GM18520 (cell line): ENCODE results near the gene ZNF507.
A peak's percentile ranks its signal among the peaks of the same experiment; 100 is the strongest.

Source experiments
- ATAC-seq: cut with Tn5 transposase; IDR thresholded peaks from one replicate; pipeline ENCODE4 v1.9.1; 2021; ENCODE audit not compliant: unreplicated experiment

The ZNF507 gene

DNA sequence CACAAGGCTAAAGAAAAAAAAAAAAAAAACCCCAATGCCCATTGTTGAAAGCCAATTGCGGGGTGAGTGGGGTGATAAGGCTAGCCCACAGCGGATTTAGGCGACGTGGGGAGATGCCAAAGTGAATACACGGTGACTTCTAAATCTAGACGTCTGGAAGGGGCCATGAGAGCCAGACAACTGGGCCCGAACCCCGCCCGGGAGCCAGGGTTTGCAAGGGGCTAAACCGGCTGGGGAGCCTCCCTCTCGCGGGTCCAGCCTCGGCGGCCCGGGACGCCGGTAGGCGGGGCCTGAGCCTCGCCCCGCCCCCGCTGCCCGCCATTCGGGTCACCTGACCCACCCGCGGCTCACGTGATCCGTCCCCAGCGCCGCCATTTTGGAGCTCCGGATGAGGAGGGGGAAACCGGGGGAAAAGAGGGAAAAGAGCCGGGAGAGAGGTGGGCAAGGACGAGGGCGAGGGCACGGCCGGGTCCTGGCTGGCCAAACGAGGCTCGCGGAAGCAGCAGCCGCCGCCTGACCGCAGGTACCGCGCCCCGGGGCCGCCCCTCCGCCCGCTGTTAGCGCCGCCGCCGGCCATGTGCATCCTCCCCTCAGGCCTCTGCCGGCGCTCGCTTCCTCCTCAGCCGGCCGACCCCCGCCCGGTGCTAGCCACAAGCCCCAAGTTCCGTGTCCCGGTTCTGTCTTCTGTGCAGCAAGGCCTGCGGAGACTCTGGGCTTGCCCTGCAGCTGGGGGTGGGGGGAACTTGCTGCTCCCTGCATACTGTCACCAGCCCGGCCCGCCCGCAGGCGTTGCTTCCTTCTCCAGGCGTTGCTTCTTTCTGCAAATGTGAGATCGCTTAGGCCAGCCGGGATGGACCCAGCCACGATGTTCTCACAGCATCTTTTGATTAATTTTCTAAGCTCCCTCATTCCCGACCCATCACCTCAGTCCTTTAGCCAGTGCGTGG lies at the start of gene ZNF507:
ZNF507 (plus strand) TSS at position 350 of the 947 bp plus-strand sequence. CDS start 7,221 bp downstream, outside the sequence.
- peak; percentile 62 for ATAC-seq

- no peak for ATAC-seq
Measured at GRCh38 chr19:32296694-32297093, 48.7 kb upstream of the ZNF507 start.

DNA sequence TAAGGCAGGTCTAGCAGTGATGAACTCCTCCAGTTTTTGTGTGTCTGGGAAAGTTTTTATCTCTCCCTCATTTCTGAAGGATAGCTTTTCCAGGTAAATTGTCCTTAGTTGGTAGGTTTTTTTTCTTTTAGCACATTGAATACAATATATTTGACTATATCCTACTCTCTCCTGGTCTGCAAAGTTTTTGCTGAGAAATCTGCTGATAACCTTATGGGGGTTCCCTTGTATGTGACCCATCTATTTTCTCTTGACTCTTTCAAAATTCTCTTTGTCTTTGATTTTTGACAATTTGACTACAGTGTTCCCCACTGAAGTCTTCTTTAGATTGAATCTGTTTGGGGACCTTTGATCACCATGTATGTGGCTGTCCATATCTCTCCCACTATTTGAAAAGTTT lies 42.6 kb upstream of the ZNF507 start:
- no peak for ATAC-seq

GRCh38 chr19:32303193-32303592 lies 42.2 kb upstream of the ZNF507 start:
- ATAC-seq = no peak

DNA sequence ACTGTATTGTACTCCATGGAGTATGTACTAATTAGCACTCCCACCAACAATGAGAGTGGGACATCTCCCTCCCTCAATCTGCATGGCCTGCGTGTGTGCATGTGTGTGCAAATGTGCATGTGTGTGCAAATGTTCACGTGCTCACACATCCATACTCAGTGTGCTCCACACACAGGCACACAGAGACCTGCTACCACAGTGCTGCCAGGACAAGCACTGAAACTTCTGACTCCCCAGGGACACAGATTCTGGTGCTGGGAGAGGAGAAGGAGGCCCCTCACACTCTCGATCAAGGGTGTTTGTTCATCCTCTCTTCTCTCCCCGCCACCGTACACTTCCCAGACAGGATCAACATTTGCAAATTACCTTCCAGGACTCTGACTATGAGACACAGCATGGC lies 37.8 kb upstream of the ZNF507 start:
- no peak for ATAC-seq

GRCh38 chr19:32308431-32309077 lies 36.9 kb upstream of the ZNF507 start:
- no peak for ATAC-seq

- no peak for ATAC-seq
Measured at GRCh38 chr19:32309711-32310390, 35.6 kb upstream of the ZNF507 start.

DNA sequence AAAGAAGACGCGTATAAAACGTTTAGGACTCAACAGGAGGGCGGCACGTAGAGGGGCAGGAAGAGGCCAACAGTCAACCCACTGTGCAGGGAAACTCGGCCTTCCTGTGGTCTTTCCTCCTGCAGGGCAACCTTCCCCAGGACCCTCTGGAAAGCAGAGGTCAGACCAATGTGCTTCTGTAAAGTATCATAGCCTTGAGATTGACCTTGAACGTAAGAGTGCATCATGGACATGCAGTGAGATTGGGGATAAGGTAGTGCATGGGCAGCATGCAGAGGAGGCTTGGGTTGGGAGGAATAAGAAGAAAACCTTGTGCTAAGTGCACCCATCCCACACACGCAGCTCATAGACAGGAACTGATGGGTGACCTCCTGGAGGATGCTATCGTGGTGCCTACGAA lies 34.0 kb upstream of the ZNF507 start:
- no peak for ATAC-seq

DNA sequence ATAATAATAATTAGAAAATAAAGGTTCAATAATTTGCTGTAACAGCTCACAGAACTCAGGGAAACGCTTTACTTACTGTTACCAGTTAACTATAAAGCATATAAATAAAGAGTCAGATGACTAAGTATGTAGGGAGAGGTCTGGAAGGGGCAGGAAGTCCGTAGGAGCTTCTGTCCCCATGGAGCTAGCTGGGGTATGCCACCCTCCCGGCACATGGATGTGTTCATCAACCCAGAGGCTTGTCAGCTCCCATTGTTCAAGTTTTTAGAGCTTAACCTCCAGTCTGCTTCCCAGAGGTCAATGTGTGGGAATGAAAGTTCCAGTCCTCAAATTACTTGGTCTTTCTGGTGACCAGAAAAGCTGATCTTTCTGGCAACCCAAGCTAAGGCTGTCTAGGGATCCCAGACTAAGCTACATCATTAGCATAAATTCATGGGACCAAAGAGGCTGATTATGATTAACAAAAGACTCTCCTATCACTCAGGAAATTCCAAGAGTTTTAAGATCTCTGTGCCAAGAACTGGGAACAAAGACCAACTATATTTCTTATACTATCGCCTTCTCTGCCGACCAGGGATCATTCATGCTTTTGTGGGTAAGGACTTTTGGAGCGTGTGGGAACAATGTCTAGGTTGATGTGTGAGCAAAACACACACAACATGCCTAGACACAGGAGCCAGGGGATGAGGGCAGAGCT lies 31.7 kb upstream of the ZNF507 start:
- ATAC-seq = no peak

DNA sequence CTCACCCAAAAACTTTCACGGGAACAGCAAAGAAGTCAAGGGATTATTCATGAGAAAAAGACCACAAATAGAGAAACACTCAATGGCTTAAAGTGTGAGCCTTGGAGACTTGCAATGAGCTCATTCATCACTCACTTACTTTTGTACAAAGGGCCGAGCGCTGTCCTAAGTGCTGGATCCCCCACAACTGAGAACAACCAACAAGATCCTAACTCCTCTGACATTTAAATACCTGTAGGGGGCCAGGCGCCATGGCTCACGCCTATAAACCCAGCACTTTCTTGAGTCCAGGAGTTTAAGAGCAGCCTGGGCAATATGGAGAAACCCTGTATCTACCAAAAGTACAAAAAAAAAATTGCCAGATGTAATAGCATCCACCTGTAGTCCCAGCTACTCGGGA lies 29.4 kb upstream of the ZNF507 start:
- no peak for ATAC-seq

- ATAC-seq = no peak
Measured at GRCh38 chr19:32317086-32317485, 28.3 kb upstream of the ZNF507 start.

- no peak for ATAC-seq
Measured at GRCh38 chr19:32318884-32319520, 26.4 kb upstream of the ZNF507 start.

GRCh38 chr19:32322541-32322940 lies 22.9 kb upstream of the ZNF507 start:
- ATAC-seq = no peak

GRCh38 chr19:32324631-32325285 lies 20.7 kb upstream of the ZNF507 start:
- no peak for ATAC-seq

DNA sequence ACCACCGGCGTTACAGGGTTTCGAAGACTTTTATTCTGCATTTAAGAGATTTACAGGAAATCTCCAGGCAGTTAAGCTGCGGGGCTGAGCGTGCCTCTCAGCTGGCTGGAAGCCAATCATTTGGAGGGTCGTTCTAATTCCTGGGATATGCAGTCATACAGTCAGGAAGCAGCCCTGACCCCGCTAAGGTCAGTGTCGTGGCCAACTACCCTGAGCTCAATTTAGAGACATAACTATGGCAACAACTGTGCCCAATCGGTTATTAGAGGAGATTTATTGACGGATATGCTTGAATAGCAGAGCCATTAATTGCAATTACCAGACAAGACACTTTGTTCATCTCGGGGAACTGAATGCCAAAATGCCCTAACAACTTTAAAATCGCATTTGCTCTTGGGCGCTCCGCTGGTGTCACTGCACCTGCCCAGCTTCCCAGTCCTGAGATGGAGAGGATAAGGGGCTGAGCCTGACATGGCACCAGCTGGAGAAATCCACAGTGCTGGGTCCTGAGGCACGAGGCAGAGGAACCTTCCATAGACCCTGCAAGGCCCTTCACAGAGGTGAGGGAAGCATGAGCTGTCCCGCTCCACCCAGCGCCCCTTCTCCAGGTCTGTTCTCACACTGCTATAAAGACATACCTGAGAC lies 15.1 kb upstream of the ZNF507 start:
- ATAC-seq = no peak

DNA sequence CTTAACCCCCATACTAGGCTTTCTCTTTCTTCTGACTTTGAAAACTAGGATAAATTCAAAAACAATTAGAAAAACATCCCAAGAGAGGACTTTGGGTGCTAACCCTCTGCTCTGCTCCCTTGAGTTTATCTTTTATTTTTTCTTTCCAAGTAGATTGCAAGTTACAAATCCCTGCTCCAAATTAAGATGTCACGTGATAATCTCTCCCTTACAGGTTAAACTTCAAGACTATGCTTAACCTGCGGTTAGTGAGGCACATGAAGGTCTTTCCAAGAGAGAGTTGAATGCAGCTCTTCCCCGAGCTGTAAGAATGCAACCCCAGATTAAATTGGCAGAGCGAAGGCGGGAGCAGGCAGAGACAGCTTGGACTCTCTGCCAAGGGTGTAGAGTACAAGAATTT lies 12.2 kb upstream of the ZNF507 start:
- ATAC-seq = no peak

- no peak for ATAC-seq
Measured at GRCh38 chr19:32336259-32337083, 8.9 kb upstream of the ZNF507 start.

GRCh38 chr19:32337084-32337808 lies 8.2 kb upstream of the ZNF507 start:
- no peak for ATAC-seq
